HG03039 (cell line): ENCODE data around the gene POLR3K.

Experiments
- ATAC-seq: cut with Tn5 transposase; IDR thresholded peaks from one replicate; pipeline ENCODE4 v1.9.1; 2021; ENCODE audit warnings: mild to moderate bottlenecking, moderate library complexity; ENCODE audit not compliant: unreplicated experiment

Gene POLR3K

DNA sequence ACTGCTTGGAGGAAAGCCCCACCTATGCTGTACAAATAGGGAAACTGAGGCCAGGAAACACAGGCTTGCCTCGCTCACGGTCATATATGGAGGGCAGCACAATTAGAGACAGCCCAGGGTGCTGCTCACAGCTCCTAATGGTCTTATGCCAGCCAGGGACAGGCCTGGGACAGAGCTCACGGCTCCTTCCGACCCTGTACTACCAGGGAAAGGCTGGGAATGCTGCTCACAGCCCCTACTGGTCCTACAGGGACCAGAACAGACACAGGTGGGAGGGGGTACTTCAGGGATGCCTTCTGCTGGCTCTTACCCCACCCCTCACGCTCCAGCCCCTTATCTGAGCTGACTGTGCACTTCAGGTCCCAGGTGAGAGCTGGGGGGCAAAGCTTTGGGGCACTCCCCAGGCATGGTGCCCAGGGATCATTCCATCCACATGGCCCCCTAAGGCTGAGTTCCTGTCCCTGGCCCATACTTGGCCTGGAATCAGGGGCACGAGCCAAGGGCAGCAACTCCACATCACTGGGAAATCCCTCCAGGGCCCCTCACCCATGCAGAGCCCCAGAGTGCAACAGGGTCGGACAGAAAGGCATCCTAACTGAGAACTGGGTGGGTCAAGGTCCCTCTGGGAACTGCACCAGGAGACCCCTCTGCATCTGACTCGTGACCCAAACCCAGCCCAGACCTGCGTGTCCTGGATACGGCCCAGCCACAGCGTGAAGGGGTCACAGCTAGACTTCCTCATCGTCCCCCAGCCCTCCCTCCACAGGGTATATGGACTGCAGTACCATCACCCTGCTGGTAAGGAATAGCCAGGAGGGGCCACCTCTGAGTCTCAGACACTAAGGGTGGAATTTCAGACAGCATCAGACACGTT is 13.1 kb upstream of the POLR3K start:
- ATAC-seq: no peak

- ATAC-seq: no peak
Measured at GRCh38 chr16:65745-66144, 12.3 kb upstream of the POLR3K start.

- ATAC-seq: no peak
Measured at GRCh38 chr16:64914-65255, 11.5 kb upstream of the POLR3K start.

DNA sequence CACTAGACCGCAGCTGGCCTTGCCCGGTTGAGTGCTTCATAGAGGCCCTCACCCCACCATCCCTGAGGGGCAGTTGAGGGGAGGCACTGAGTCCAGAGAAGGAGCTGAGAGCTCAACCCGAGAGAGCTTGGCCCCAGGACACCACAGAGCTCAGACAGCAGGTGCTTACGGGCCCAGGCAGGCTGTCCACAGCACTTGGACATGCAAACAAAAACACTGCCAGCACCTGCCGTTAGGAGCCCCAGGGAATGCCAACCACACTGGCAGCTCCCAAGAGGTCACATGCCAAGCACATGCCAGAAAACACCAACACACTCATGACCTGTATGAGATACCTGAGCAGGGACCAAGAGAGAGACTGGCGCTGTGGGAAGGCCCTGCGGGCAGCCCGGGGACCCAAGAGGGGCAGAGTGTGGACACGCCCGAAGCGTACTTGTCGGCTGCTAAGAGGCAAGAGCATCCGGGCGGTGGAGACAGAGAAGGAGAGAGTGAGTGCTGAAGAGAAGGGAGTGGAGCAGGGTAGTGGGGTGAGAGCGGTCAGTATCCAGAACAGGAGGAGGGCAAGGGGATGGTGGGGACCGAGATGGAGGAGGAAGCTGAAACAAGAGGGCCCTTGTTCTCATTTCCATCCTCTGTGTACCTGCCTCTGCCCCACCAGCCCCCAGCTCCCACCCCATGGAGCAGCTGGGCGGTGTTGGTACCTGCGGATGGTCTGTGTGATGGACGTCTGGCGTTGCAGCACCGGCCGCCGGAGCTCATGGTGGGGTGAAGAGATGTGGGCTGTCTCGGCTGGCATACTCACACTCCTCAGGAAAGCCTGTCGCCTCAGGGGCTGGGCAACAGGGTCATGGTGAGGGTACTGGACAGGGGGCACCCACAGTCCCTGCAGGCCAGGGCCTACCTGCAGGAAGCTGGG is 10.8 kb upstream of the POLR3K start:
- ATAC-seq: no peak

DNA sequence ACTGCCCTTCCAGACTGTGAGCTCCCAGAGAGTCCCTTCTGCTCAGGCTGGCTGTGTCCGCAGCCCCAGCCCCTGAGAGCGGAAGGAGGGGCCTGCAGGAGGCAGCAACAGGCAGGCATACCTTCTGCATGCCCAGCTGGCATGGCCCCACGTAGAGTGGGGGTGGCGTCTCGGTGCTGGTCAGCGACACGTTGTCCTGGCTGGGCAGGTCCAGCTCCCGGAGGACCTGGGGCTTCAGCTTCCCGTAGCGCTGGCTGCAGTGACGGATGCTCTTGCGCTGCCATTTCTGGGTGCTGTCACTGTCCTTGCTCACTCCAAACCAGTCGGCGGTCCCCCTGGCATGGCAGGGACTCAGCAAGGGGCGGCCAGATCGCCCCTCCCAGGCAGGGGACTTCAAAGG is 10.1 kb upstream of the POLR3K start:
- no peak for ATAC-seq

GRCh38 chr16:62968-63391 is 9.6 kb upstream of the POLR3K start:
- no peak for ATAC-seq

- ATAC-seq: no peak
Measured at GRCh38 chr16:62283-62967, 9.0 kb upstream of the POLR3K start.

GRCh38 chr16:61879-62281 is 8.5 kb upstream of the POLR3K start:
- no peak for ATAC-seq

DNA sequence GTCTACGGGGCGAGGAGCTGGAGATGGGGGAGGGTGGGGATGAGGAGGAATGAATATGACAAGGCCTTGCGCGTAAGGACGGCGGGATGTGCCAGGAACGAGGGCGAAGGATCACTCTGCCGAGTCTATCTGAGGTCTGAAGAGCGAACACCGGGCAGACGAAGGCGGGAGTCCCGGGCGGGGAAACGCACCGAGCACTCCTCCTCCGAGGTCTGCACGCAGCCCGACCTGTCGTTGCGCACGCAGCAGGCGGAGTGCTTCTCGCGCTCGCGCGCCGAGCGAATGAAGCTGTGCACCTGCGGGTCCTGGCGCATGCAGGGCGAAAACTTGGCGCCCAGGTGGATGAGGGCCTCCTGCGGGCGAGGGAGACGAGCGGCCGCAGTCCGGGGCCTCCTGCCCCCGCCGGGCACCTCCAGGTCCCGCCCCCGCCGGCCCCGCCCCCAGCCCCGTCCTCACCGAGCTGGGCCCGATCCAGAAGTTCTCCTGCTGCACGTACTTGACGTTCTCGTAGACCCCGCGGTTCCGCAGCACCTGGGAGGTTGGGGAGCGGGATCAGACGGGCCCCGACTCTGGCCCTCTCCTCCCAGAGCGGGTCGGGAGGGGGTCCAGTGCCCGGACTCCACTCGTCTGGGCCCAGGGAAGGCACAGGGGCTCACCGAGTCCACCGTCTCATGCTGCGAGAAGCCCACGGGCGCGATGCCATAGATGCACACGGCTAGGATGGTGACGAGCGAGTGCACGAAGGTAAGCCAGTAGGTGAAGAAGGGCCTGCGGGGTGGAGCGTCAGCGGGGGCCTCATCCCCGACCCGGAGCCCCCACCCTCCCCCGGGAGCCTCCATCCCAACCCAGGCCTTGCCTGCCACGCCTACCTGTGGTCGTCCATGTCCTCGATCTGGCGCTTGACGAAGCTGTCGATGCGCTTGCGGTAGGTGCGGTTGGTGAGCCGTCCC is 7.8 kb upstream of the POLR3K start:
- no peak for ATAC-seq

GRCh38 chr16:60166-60565 is 6.8 kb upstream of the POLR3K start:
- no peak for ATAC-seq

DNA sequence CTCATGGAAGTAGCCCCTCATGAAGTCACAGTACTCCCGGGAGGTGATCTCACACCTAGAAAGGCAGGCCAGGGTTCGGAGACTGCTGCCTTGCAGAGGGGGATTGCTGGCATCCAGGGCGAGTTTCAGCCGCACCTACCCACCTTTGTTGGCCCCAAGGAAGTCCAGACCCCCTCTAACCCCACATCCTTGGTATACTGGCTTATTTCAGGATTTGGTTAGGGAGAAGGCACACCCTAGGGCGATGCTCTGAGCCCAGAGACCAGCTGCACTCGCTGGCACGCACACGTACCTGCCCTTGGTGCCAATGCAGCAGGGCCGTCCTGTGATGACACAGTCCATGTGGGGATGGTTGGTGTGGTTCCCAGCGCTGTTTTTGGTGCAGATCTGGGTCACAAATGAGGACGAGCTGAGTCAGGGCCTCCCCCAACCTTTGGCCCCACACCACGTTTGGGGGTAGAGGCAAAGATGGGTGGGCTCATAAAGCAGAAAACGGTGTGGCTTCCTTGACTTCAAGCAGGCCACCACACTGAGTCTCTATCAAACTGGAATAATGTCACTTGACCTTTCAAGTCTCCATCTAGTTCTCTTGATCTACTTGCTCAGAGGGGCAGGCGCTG is 6.1 kb upstream of the POLR3K start:
- no peak for ATAC-seq

DNA sequence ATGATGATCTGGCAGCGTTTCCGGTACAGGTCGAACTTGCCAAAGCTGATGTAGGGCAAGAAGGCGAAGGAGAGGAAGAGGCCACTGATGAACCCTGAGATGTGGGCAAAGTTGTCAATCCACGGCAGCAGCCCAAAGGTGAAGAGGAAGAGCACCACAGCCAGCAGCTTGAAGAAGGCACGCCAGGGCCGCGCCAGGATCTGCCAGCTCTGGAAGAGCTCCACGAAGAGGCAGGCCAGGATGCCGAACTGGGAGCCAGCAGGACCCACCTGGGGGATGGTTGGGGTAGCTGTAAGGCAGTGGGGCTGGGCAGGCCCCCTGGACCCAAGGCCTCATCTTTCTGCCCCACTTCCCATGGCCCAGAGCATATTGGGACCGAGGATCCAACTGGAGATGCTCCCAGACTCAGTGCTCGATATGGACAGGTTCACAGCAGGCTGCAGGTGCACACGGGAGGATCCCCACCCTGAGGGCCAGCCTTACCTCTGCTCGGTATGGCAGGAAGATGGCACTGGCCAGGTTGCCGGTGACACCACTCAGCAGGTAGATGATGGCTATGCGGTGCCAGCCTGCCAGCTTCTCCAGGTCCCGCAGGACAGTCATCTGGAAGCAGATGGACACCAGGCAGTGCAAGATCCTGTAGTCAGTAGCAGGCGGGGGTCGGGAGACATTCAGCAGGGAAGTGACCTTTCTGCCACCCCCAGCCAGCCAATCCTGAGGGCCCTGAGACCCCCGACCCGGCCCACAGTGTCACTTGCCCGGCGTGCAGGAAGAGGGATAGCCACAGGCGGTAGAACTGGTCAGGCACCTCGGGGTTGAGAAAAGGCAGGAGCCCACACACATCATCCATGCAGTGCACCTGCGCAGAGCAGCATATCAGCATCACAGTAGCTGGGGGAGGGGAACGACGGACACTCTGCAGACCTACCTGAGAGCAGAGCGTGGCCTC is 5.4 kb upstream of the POLR3K start:
- ATAC-seq: no peak

DNA sequence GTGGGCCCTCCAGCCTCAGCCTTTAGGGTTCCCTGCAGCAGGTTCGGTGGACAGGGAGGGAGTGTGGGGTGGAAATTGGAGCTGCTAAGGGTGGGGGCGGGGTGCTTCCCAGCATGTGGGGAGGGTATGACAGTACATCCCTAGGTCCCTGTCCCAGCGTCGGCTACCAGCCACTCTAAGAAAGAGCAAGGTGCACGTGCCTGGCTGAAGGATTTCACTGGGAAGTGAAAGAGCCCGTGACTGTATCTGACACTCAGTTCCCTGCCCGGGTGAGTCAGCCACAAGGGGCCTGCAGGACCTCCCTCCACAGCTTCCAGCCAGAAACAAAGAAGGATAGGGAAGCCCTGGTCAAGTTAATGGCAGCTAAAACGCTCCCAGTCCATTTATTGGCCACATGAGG is 4.3 kb upstream of the POLR3K start:
- no peak for ATAC-seq

DNA sequence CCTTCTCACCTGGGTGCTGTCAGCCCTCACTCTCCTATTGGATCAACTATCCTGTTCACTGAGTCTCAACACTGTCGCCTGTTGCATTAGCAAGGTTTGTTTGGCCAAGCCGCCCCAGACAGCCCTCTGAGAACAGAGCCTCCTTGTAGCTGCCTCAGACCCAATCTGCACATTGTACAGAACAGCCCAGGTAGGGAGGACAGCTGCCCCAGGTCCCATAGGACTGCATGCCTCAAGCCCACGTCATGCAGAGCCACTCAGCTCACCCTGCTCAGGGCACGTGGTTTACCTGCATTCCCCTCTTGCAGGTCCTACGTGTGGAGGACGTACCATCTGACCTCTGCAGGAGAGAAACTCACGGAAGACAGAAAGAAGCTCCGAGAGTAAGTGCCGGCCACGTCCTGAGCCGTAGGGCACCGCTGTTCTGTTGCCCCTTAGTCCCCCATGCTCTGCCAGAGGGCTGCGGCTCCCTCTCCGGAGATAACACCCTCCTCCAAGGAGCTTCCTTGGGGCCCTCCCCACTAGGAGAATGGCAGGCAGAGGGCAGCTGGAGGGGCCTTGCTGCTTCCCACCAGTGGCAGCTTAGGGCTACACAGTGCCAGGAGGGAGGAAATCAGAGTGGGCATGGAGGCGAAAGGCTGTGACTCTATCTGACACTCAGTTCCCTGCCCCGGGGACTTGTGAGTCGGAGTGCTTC is 3.0 kb upstream of the POLR3K start:
- ATAC-seq: no peak

DNA sequence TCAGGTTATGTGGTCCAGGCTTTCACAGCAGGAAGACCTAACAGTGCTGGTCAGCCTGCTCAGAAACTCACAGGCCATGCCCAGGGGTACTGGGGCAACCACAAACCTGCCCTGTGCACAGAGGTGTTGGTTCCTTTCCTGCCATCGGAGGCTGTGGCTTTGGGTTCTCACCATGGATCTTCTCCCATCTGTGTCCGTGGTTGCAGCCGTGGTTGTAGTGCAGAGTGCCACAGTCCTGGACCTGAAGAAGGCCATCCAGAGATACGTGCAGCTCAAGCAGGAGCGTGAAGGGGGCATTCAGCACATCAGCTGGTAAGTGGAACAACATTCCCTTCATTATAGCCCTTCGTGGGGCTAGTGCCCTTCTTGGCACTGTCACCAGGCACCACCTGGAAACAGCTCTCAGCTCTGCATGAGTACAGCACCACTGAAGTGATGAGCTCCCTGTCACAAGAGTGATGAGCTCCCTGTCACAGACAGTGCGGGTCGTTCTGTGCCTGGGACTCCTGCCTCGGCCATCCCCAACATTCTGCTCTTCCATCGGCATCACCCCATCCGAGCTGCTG is 2.2 kb upstream of the POLR3K start:
- ATAC-seq: no peak

GRCh38 chr16:54237-54581 is 801 bp upstream of the POLR3K start:
- ATAC-seq: no peak

- no peak for ATAC-seq
Measured at GRCh38 chr16:50769-51591, 2.4 kb downstream of the POLR3K start.
